T-cell (primary cell): ENCODE results near the gene VPS72. TPM values are rescaled to one million over a fixed set of nuclear protein-coding genes. Genes with fewer than 3 reads are reported as not detected.

Experiments used
- ATAC-seq, 4 experiments: fragments of 200-7000 bp in 3 of 4; fragments of 150-1000 bp in 1 of 4; cut with Tn5 transposase; replicated peaks in 1 of 4; 1 replicate in 3 of 4; 2 replicates in 1 of 4; pipeline ENCODE4 v1.10.0; 2021; ENCODE audit warnings: moderate library complexity in 3 of 4, mild to moderate bottlenecking in 2 of 4, moderate number of reproducible peaks in 1 of 4
- CTCF ChIA-PET, 2 donors: fragments of 300-600 bp; sonication (Branson Sonifier 250); formaldehyde crosslinking; loops; one replicate each; lab custom pipeline; 2022; ENCODE audit warnings: antibody characterized with exemption in 2 of 2; lab: Charles Lee
- POLR2A ChIA-PET, 2 donors: fragments of 300-600 bp; sonication (Branson Sonifier 250); formaldehyde crosslinking; loops; one replicate each; lab custom pipeline; 2022; ENCODE audit warnings: antibody characterized with exemption in 2 of 2; lab: Charles Lee
- DNase-seq, 35 experiments: peaks; one replicate each; pipeline versions ENCODE4 v3.0.0 to v3.0.0-alpha.2; 2013 to 2023
- H3K27ac ChIP-seq: one replicate; pipeline ENCODE4 v1.5.1; 2013; ENCODE audit warnings: low read length
- H3K27me3 ChIP-seq, 2 experiments: replicated peaks in 1 of 2; 1 replicate in 1 of 2; 2 replicates in 1 of 2; pipeline versions ENCODE4 v1.6.1 to v1.7.0; 2013; ENCODE audit warnings: low read length in 1 of 2, mixed read lengths in 1 of 2; ENCODE audit not compliant: control insufficient read depth in 2 of 2, insufficient read depth in 2 of 2; ENCODE audit errors: extremely low read depth in 1 of 2
- H3K36me3 ChIP-seq, 2 donors: 1 replicate in 1 of 2; 2 replicates in 1 of 2; pipeline versions ENCODE4 v1.6.1 to v1.7.0; 2013; ENCODE audit warnings: low read length in 1 of 2; ENCODE audit not compliant: control insufficient read depth in 2 of 2, insufficient read depth in 1 of 2; ENCODE audit errors: extremely low read depth in 1 of 2
- H3K4me1 ChIP-seq, 2 experiments: 1 replicate in 1 of 2; 2 replicates in 1 of 2; pipeline versions ENCODE4 v1.6.1 to v1.7.0; 2013; ENCODE audit warnings: low read length in 2 of 2, mixed read lengths in 1 of 2; ENCODE audit not compliant: insufficient read depth in 2 of 2, control insufficient read depth in 1 of 2; ENCODE audit errors: extremely low read depth in 1 of 2
- H3K4me3 ChIP-seq, 2 donors: 1 replicate in 1 of 2; 2 replicates in 1 of 2; pipeline versions ENCODE4 v1.5.1 to v1.7.0; 2013; ENCODE audit warnings: mild to moderate bottlenecking in 2 of 2, low read length in 1 of 2, moderate library complexity in 1 of 2; ENCODE audit not compliant: control insufficient read depth in 1 of 2; ENCODE audit errors: extremely low read depth in 1 of 2
- H3K9me3 ChIP-seq: 2 replicates; pipeline ENCODE4 v1.7.0; 2013
- H3K27ac Mint-ChIP-seq, 2 donors: one replicate each; pipeline ENCODE4 v1.8.0; 2020 to 2021; ENCODE audit warnings: mild to moderate bottlenecking in 2 of 2, mixed read lengths in 2 of 2
- H3K27me3 Mint-ChIP-seq, 2 donors: one replicate each; pipeline ENCODE4 v1.8.0; 2021 to 2022; ENCODE audit warnings: mixed read lengths in 2 of 2
- H3K36me3 Mint-ChIP-seq: one replicate; pipeline ENCODE4 v1.8.0; 2021; ENCODE audit warnings: mixed read lengths
- H3K4me1 Mint-ChIP-seq, 3 donors: one replicate each; pipeline ENCODE4 v1.8.0; 2020 to 2022; ENCODE audit warnings: mixed read lengths in 3 of 3, mild to moderate bottlenecking in 1 of 3
- H3K4me3 Mint-ChIP-seq, 3 donors: one replicate each; pipeline ENCODE4 v1.8.0; 2020 to 2022; ENCODE audit warnings: mild to moderate bottlenecking in 3 of 3, mixed read lengths in 3 of 3, moderate library complexity in 3 of 3
- H3K9me3 Mint-ChIP-seq, 3 donors: one replicate each; pipeline ENCODE4 v1.8.0; 2020 to 2022; ENCODE audit warnings: mixed read lengths in 3 of 3
- WGBS: methylation state at CpG from one replicate; pipeline ENCODE4 v1.1.5; 2013; ENCODE audit warnings: missing lambda C conversion rate; ENCODE audit not compliant: insufficient coverage; 5-methylcytosine and 5-hydroxymethylcytosine counted together
- total RNA-seq, 35 experiments: library from RNA in 6 of 35; stranded (reverse) in 6 of 35; fragments of 120-200 nt in 1 of 35; gene quantifications; one replicate each; pipeline versions ENCODE4 v1.2.1 to v1.2.4 and lab custom pipeline; 2013 to 2026

The VPS72 gene
- total RNA-seq, 5 donors from 2014 or later (not counting 1 experiment from before 2014, with no cell fraction given): 50.2 to 84.5 (median 58.9) TPM

- H3K4me3 ChIP-seq: no peak overlapping the region
- no peak overlapping the region for H3K27ac ChIP-seq
- WGBS: no CpG with 5 or more reads among the region's 7 CpGs
- no peaks in the 10 kb centered on the region for H3K9me3 ChIP-seq
- no peak overlapping the region for H3K4me3 Mint-ChIP-seq
- peaks cover 0 to 23% of the 10 kb centered on the region in 2 experiments for H3K4me1 ChIP-seq
- no peaks in the 10 kb centered on the region for H3K36me3 ChIP-seq
- no peak for DNase-seq
- POLR2A ChIA-PET: interaction anchor here in 1 of 2 donors (0.5 kb wide), 1 partner anchor 19 kb away, joined by 6 read pairs; no protein-coding TSS in a partner anchor
- no peaks in the 10 kb centered on the region for H3K27me3 Mint-ChIP-seq
- H3K36me3 Mint-ChIP-seq: no peaks in the 10 kb centered on the region
- CTCF ChIA-PET: interaction anchor here in 1 of 2 donors (0.6 kb wide), 1 partner anchor 15 kb away, joined by 3 read pairs; no protein-coding TSS in a partner anchor
- no peak overlapping the region for H3K27ac Mint-ChIP-seq
- H3K27me3 ChIP-seq: peaks cover 0 to 11% of the 10 kb centered on the region in 2 experiments
- peaks cover 14 to 17% (median 16%) of the 10 kb centered on the region in 3 donors for H3K4me1 Mint-ChIP-seq
- no peak for ATAC-seq
- no peaks in the 10 kb centered on the region for H3K9me3 Mint-ChIP-seq
These were observed 47.0 kb downstream of the VPS72 start for GRCh38 chr1:151143057-151143435.

DNA sequence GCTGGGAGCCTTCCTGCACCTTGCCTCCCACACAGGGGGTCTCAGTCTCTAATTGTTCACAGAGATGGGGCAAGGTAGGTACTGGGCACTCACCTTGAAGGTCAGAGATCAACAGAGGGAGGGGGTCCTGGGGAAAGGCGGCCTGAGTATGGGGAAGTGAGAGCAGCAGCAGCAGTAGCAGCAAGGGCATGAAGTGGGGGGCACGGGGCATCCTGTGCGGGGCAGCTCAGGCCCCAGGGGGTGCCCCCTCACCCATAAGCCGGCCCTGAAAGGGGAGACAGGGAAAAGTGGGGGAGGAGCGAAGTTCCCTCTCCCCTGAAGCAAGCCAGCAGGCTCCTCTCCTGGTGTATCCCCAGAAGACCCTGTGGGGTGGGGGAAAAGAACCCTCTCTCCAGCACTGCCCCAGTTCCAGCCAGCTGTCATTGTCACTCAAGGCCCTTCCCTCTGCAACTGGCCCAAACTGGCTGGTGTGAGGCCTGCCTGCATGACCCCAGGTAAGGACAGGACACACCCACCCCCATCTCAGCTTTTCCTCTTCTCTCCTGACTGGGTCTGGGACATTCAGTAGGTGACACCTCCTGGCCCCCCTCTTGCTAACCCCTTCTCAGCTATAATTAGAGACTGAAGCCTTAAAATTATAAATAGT is 47.5 kb downstream of the VPS72 start:
- POLR2A ChIA-PET: interaction anchor here (0.5 to 0.6 kb wide), 2 partner anchors 11 to 18 kb away, joined by 4 to 6 read pairs; no protein-coding TSS in a partner anchor
- CTCF ChIA-PET: interaction anchor here in 1 of 2 donors (0.6 kb wide), 1 partner anchor 85 kb away, joined by 3 read pairs; no protein-coding TSS in a partner anchor
- Mint-ChIP-seq H3K27ac (no peak overlapping the region), H3K27me3 (no peaks in the 10 kb centered on the region), H3K9me3 (no peaks in the 10 kb centered on the region), H3K36me3 (no peaks in the 10 kb centered on the region), H3K4me3 (no peak overlapping the region), H3K4me1 (peaks cover 13 to 16% (median 15%) of the 10 kb centered on the region in 3 donors)
- H3K9me3 ChIP-seq: no peaks in the 10 kb centered on the region
- H3K4me3 ChIP-seq: no peak overlapping the region
- no peaks in the 10 kb centered on the region for H3K36me3 ChIP-seq
- DNase-seq (no peak), ATAC-seq (no peak)
- WGBS: no CpG with 5 or more reads among the region's 5 CpGs
- H3K4me1 ChIP-seq: peaks cover 0 to 23% of the 10 kb centered on the region in 2 experiments
- no peak overlapping the region for H3K27ac ChIP-seq
- H3K27me3 ChIP-seq: peaks cover 0 to 11% of the 10 kb centered on the region in 2 experiments

- no peaks in the 10 kb centered on the region for H3K27me3 Mint-ChIP-seq
- peaks cover 6% of the 10 kb centered on the region for H3K36me3 Mint-ChIP-seq
- H3K9me3 ChIP-seq: no peaks in the 10 kb centered on the region
- DNase-seq (no peak), ATAC-seq (no peak)
- ChIA-PET CTCF (no interaction called here), POLR2A (no interaction called here)
- no peak overlapping the region for H3K4me3 ChIP-seq
- H3K27me3 ChIP-seq: no peaks in the 10 kb centered on the region
- no peak overlapping the region for H3K27ac Mint-ChIP-seq
- no peaks in the 10 kb centered on the region for H3K9me3 Mint-ChIP-seq
- no peaks in the 10 kb centered on the region for H3K4me1 ChIP-seq
- H3K4me1 Mint-ChIP-seq: no peaks in the 10 kb centered on the region
- no peak overlapping the region for H3K27ac ChIP-seq
- WGBS: 89% methylated on average over 3 of the region's 7 CpGs
- no peaks in the 10 kb centered on the region for H3K36me3 ChIP-seq
- H3K4me3 Mint-ChIP-seq: no peak overlapping the region
These were observed 52.2 kb downstream of the VPS72 start for GRCh38 chr1:151137789-151138188.

- no peak overlapping the region for H3K4me3 Mint-ChIP-seq
- H3K27me3 ChIP-seq: peaks cover 0 to 13% of the 10 kb centered on the region in 2 experiments
- 90% methylated on average over 2 of the region's 12 CpGs for WGBS
- H3K27ac ChIP-seq: no peak overlapping the region
- H3K9me3 ChIP-seq: no peaks in the 10 kb centered on the region
- DNase-seq (no peak), ATAC-seq (no peak)
- no peak overlapping the region for H3K4me3 ChIP-seq
- no peaks in the 10 kb centered on the region for H3K9me3 Mint-ChIP-seq
- H3K27me3 Mint-ChIP-seq: peaks cover 0 to 4% of the 10 kb centered on the region in 2 donors
- CTCF ChIA-PET: interaction anchor here in 1 of 2 donors (0.6 kb wide), 1 partner anchor 16 kb away, joined by 3 read pairs; no protein-coding TSS in a partner anchor
- H3K4me1 ChIP-seq: peaks cover 2 to 11% of the 10 kb centered on the region in 2 experiments
- POLR2A ChIA-PET: interaction anchor here in 1 of 2 donors (0.5 kb wide), 1 partner anchor 74 kb away, joined by 3 read pairs; no protein-coding TSS in a partner anchor
- H3K4me1 Mint-ChIP-seq: peaks cover 7 to 10% (median 10%) of the 10 kb centered on the region in 3 donors
- H3K36me3 Mint-ChIP-seq: peaks cover 6% of the 10 kb centered on the region
- H3K36me3 ChIP-seq: no peaks in the 10 kb centered on the region
- H3K27ac Mint-ChIP-seq: no peak overlapping the region
These were observed 54.3 kb downstream of the VPS72 start for GRCh38 chr1:151135433-151136385.

DNA sequence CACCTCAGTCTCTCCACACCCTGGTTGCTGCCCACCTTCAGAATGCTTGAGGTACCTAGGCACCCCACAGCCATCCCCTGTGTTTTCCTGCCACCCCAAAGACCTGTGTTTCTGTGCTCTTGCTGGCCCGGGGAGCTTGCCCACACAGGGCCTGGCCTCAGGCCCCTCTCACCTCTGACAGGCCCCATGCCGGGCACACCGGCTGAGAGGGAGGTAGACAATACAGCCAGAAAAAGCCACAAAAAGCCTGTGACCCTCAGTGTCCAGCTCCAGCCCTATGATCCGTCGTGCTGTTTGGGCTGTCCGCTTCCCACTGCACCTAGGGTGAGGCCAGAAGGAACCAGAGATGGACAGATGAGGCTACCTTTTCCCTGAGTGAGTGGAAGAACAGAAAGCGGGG is 55.0 kb downstream of the VPS72 start:
- CTCF ChIA-PET: interaction anchor here in 1 of 2 donors (0.6 kb wide), 1 partner anchor 16 kb away, joined by 3 read pairs; no protein-coding TSS in a partner anchor
- POLR2A ChIA-PET: interaction anchor here in 1 of 2 donors (0.5 kb wide), 1 partner anchor 74 kb away, joined by 3 read pairs; no protein-coding TSS in a partner anchor
- peaks cover 6% of the 10 kb centered on the region for H3K36me3 Mint-ChIP-seq
- ATAC-seq (no peak), DNase-seq (no peak)
- H3K27ac Mint-ChIP-seq: no peak overlapping the region
- peaks cover 2 to 11% of the 10 kb centered on the region in 2 experiments for H3K4me1 ChIP-seq
- H3K9me3 ChIP-seq: no peaks in the 10 kb centered on the region
- H3K36me3 ChIP-seq: no peaks in the 10 kb centered on the region
- H3K27me3 ChIP-seq: peaks cover 0 to 13% of the 10 kb centered on the region in 2 experiments
- H3K4me1 Mint-ChIP-seq: peaks cover 7 to 14% (median 13%) of the 10 kb centered on the region in 3 donors
- peaks cover 0 to 4% of the 10 kb centered on the region in 2 donors for H3K27me3 Mint-ChIP-seq
- H3K27ac ChIP-seq: no peak overlapping the region
- H3K4me3 ChIP-seq: no peak overlapping the region
- H3K4me3 Mint-ChIP-seq: no peak overlapping the region
- WGBS: 86% methylated on average over 5 of the region's 7 CpGs
- H3K9me3 Mint-ChIP-seq: no peaks in the 10 kb centered on the region
